GM21786 (cell line): Measurements from ENCODE around the gene TRAPPC2L.

ENCODE experiments used
- ATAC-seq: cut with Tn5 transposase; IDR thresholded peaks from one replicate; pipeline ENCODE4 v1.9.1; 2021; ENCODE audit not compliant: unreplicated experiment

TRAPPC2L gene

GRCh38 chr16:88875703-88876234 lies 18.8 kb downstream of the TRAPPC2L start:
- ATAC-seq: no peak

- no peak for ATAC-seq
Measured at GRCh38 chr16:88876942-88877526, 20.1 kb downstream of the TRAPPC2L start.

- ATAC-seq: no peak
Measured at GRCh38 chr16:88877564-88878289, 20.8 kb downstream of the TRAPPC2L start.

- ATAC-seq: no peak
Measured at GRCh38 chr16:88878356-88878755, 21.4 kb downstream of the TRAPPC2L start.

GRCh38 chr16:88878967-88879787 lies 22.2 kb downstream of the TRAPPC2L start:
- no peak for ATAC-seq

GRCh38 chr16:88879788-88880055 lies 22.8 kb downstream of the TRAPPC2L start:
- ATAC-seq: no peak

- no peak for ATAC-seq
Measured at GRCh38 chr16:88880226-88881006, 23.5 kb downstream of the TRAPPC2L start.

- ATAC-seq: no peak
Measured at GRCh38 chr16:88881007-88881615, 24.2 kb downstream of the TRAPPC2L start.

GRCh38 chr16:88881675-88882357 lies 24.9 kb downstream of the TRAPPC2L start:
- ATAC-seq: no peak

GRCh38 chr16:88882358-88883030 lies 25.6 kb downstream of the TRAPPC2L start:
- ATAC-seq: no peak

- no peak for ATAC-seq
Measured at GRCh38 chr16:88883117-88883895, 26.4 kb downstream of the TRAPPC2L start.

- no peak for ATAC-seq
Measured at GRCh38 chr16:88883946-88884345, 27.0 kb downstream of the TRAPPC2L start.

GRCh38 chr16:88884569-88885271 lies 27.8 kb downstream of the TRAPPC2L start:
- ATAC-seq: no peak

GRCh38 chr16:88885693-88886280 lies 28.9 kb downstream of the TRAPPC2L start:
- no peak for ATAC-seq

GRCh38 chr16:88886420-88886844 lies 29.5 kb downstream of the TRAPPC2L start:
- no peak for ATAC-seq

- ATAC-seq: no peak
Measured at GRCh38 chr16:88886845-88887521, 30.1 kb downstream of the TRAPPC2L start.

- no peak for ATAC-seq
Measured at GRCh38 chr16:88888057-88888456, 31.1 kb downstream of the TRAPPC2L start.
